ENCODE measurements around the gene EPHA2.
A peak's percentile ranks its signal among the peaks of the same experiment; 100 is the strongest.

The EPHA2 gene

GRCh38 chr1:16144325-16145029 is 11.4 kb downstream of the EPHA2 start:
- POLR2A ChIA-PET: no interaction called here
- Histone ChIP-seq H3K9me3 (ENCODE audit: control extremely low read depth in 1 of 5, control insufficient read depth in 4 of 5, insufficient read depth in 2 of 5, low read depth in 1 of 5, low read length in 4 of 5) (no peaks in the 10 kb centered on the region), H3K36me3 (ENCODE audit: control insufficient read depth in 4 of 4, insufficient read depth in 4 of 4, low read length in 3 of 4) (no peaks in the 10 kb centered on the region), H3K27ac (ENCODE audit: insufficient read depth in 1 of 2, low read depth in 1 of 2, low read length in 2 of 2, poor library complexity in 1 of 2, severe bottlenecking in 2 of 2) (no peak overlapping the region), H3K4me3 (ENCODE audit: control insufficient read depth in 1 of 7, extremely low read depth in 1 of 7, insufficient read depth in 4 of 7, low read depth in 2 of 7, low read length in 6 of 7) (no peak overlapping the region), H3K27me3 (replicated peaks in 2 of 5; ENCODE audit: control insufficient read depth in 4 of 5, insufficient read depth in 5 of 5, low read length in 4 of 5) (peaks cover 0 to 12% (median 0%) of the 10 kb centered on the region in 5 experiments), H3K4me1 (ENCODE audit: control extremely low read depth in 1 of 4, control insufficient read depth in 4 of 4, insufficient read depth in 4 of 4, low read length in 3 of 4) (peaks cover 0 to 25% (median 18%) of the 10 kb centered on the region in 4 experiments)
- peak in 1 of 3 donors; percentile 28 for DNase-seq
- CTCF ChIA-PET: interaction anchor here (1.2 to 1.5 kb wide), 3 partner anchors 10 to 65 kb away, joined by 3 to 5 read pairs (median 3); partner anchors contain the start of gene EPHA2
- 52% methylated on average over 7 of the region's 8 CpGs for WGBS (ENCODE audit: insufficient coverage)

GRCh38 chr1:16143566-16144324 is 12.1 kb downstream of the EPHA2 start:
- POLR2A ChIA-PET: no interaction called here
- Histone ChIP-seq H3K4me3 (ENCODE audit: control insufficient read depth in 1 of 7, extremely low read depth in 1 of 7, insufficient read depth in 4 of 7, low read depth in 2 of 7, low read length in 6 of 7) (no peak overlapping the region), H3K36me3 (ENCODE audit: control insufficient read depth in 4 of 4, insufficient read depth in 4 of 4, low read length in 3 of 4) (no peaks in the 10 kb centered on the region), H3K4me1 (ENCODE audit: control extremely low read depth in 1 of 4, control insufficient read depth in 4 of 4, insufficient read depth in 4 of 4, low read length in 3 of 4) (peaks cover 0 to 25% (median 19%) of the 10 kb centered on the region in 4 experiments), H3K27ac (ENCODE audit: insufficient read depth in 1 of 2, low read depth in 1 of 2, low read length in 2 of 2, poor library complexity in 1 of 2, severe bottlenecking in 2 of 2) (no peak overlapping the region), H3K9me3 (ENCODE audit: control extremely low read depth in 1 of 5, control insufficient read depth in 4 of 5, insufficient read depth in 2 of 5, low read depth in 1 of 5, low read length in 4 of 5) (no peaks in the 10 kb centered on the region), H3K27me3 (replicated peaks in 2 of 5; ENCODE audit: control insufficient read depth in 4 of 5, insufficient read depth in 5 of 5, low read length in 4 of 5) (peaks cover 0 to 10% (median 0%) of the 10 kb centered on the region in 5 experiments)
- 83% methylated on average over 14 of the region's 18 CpGs for WGBS (ENCODE audit: insufficient coverage)
- CTCF ChIA-PET: interaction anchor here (0.8 to 1.5 kb wide), 4 partner anchors 11 to 65 kb away, joined by 3 to 5 read pairs (median 3); partner anchors contain the start of gene EPHA2
- no peak for DNase-seq

- peaks cover 0 to 8% (median 0%) of the 10 kb centered on the region in 5 experiments for H3K27me3 ChIP-seq (replicated peaks in 2 of 5; ENCODE audit: control insufficient read depth in 4 of 5, insufficient read depth in 5 of 5, low read length in 4 of 5)
- POLR2A ChIA-PET: no interaction called here
- H3K4me1 ChIP-seq (ENCODE audit: control extremely low read depth in 1 of 4, control insufficient read depth in 4 of 4, insufficient read depth in 4 of 4, low read length in 3 of 4): peaks cover 0 to 25% (median 19%) of the 10 kb centered on the region in 4 experiments
- H3K27ac ChIP-seq (ENCODE audit: insufficient read depth in 1 of 2, low read depth in 1 of 2, low read length in 2 of 2, poor library complexity in 1 of 2, severe bottlenecking in 2 of 2): no peak overlapping the region
- WGBS (ENCODE audit: insufficient coverage): 97% methylated on average over 7 of the region's 7 CpGs
- no peak overlapping the region for H3K4me3 ChIP-seq (ENCODE audit: control insufficient read depth in 1 of 7, extremely low read depth in 1 of 7, insufficient read depth in 4 of 7, low read depth in 2 of 7, low read length in 6 of 7)
- H3K9me3 ChIP-seq (ENCODE audit: control extremely low read depth in 1 of 5, control insufficient read depth in 4 of 5, insufficient read depth in 2 of 5, low read depth in 1 of 5, low read length in 4 of 5): no peaks in the 10 kb centered on the region
- CTCF ChIA-PET: interaction anchor here (0.8 kb wide), 1 partner anchor 18 kb away, joined by 3 read pairs; no protein-coding TSS in a partner anchor
- H3K36me3 ChIP-seq (ENCODE audit: control insufficient read depth in 4 of 4, insufficient read depth in 4 of 4, low read length in 3 of 4): no peaks in the 10 kb centered on the region
- no peak for DNase-seq
Measured at GRCh38 chr1:16143005-16143565, 12.8 kb downstream of the EPHA2 start.

GRCh38 chr1:16142383-16142995 is 13.4 kb downstream of the EPHA2 start:
- Histone ChIP-seq H3K9me3 (ENCODE audit: control extremely low read depth in 1 of 5, control insufficient read depth in 4 of 5, insufficient read depth in 2 of 5, low read depth in 1 of 5, low read length in 4 of 5) (no peaks in the 10 kb centered on the region), H3K27me3 (replicated peaks in 2 of 5; ENCODE audit: control insufficient read depth in 4 of 5, insufficient read depth in 5 of 5, low read length in 4 of 5) (peaks cover 0 to 7% (median 0%) of the 10 kb centered on the region in 5 experiments), H3K4me1 (ENCODE audit: control extremely low read depth in 1 of 4, control insufficient read depth in 4 of 4, insufficient read depth in 4 of 4, low read length in 3 of 4) (peaks cover 0 to 25% (median 19%) of the 10 kb centered on the region in 4 experiments), H3K36me3 (ENCODE audit: control insufficient read depth in 4 of 4, insufficient read depth in 4 of 4, low read length in 3 of 4) (no peaks in the 10 kb centered on the region), H3K27ac (ENCODE audit: insufficient read depth in 1 of 2, low read depth in 1 of 2, low read length in 2 of 2, poor library complexity in 1 of 2, severe bottlenecking in 2 of 2) (no peak overlapping the region), H3K4me3 (ENCODE audit: control insufficient read depth in 1 of 7, extremely low read depth in 1 of 7, insufficient read depth in 4 of 7, low read depth in 2 of 7, low read length in 6 of 7) (no peak overlapping the region)
- no peak for DNase-seq
- ChIA-PET CTCF (interaction anchor here (1.6 to 2.3 kb wide), 5 partner anchors 10 to 20 kb away, joined by 3 to 13 read pairs (median 7); partner anchors contain the start of gene EPHA2), POLR2A (interaction anchor here (0.8 kb wide), 1 partner anchor 22 kb away, joined by 3 read pairs; no protein-coding TSS in a partner anchor)
- 100% methylated on average over 5 of the region's 5 CpGs for WGBS (ENCODE audit: insufficient coverage)

DNA sequence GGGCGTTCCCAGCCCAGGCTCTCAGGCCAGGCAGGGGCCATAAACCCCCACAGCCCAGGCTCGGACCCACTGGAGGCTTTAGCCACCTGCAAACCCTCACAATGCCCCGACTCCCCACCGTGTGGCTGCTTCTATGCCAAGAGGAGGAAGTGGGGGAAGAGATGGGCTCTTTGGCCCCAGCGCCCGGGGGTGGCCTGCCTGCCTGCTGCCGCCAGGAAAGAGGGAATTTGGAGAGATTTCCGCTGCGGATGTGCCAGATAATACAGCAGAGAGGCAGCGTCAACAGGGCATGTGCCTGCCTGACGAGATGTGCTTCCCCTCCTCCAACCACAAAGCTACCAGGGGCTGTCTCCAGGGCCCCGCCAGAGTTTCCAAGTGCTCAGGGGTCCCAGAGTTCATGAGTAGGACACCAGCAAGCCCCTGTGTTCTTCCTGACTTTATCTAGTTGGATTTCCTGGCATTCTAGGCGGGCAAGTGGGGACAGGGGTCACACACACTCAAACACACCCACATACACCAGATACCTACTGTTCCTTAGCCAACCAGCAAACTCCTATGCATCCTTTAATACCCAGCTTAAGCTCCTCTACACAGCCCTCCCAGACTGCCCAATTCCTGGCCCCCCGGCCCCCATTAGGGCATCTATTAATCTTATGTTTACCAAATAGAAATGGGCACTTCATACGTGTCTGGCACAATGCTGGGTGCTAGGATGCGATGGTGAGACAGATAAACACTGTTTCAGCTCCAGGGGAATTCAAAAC is 14.1 kb downstream of the EPHA2 start:
- no peaks in the 10 kb centered on the region for H3K36me3 ChIP-seq (ENCODE audit: control insufficient read depth in 4 of 4, insufficient read depth in 4 of 4, low read length in 3 of 4)
- no peak overlapping the region for H3K4me3 ChIP-seq (ENCODE audit: control insufficient read depth in 1 of 7, extremely low read depth in 1 of 7, insufficient read depth in 4 of 7, low read depth in 2 of 7, low read length in 6 of 7)
- WGBS (ENCODE audit: insufficient coverage): 23% methylated on average over 8 of the region's 16 CpGs
- no peaks in the 10 kb centered on the region for H3K9me3 ChIP-seq (ENCODE audit: control extremely low read depth in 1 of 5, control insufficient read depth in 4 of 5, insufficient read depth in 2 of 5, low read depth in 1 of 5, low read length in 4 of 5)
- no peak overlapping the region for H3K27ac ChIP-seq (ENCODE audit: insufficient read depth in 1 of 2, low read depth in 1 of 2, low read length in 2 of 2, poor library complexity in 1 of 2, severe bottlenecking in 2 of 2)
- H3K27me3 ChIP-seq (replicated peaks in 2 of 5; ENCODE audit: control insufficient read depth in 4 of 5, insufficient read depth in 5 of 5, low read length in 4 of 5): peaks cover 0 to 5% (median 0%) of the 10 kb centered on the region in 5 experiments
- H3K4me1 ChIP-seq (ENCODE audit: control extremely low read depth in 1 of 4, control insufficient read depth in 4 of 4, insufficient read depth in 4 of 4, low read length in 3 of 4): peaks cover 0 to 25% (median 19%) of the 10 kb centered on the region in 4 experiments
- POLR2A ChIA-PET: interaction anchor here (0.8 to 1.0 kb wide), 2 partner anchors 16 to 22 kb away, joined by 3 read pairs; no protein-coding TSS in a partner anchor
- peak in 2 of 3 donors; percentile 47 to 48 for DNase-seq
- CTCF ChIA-PET: interaction anchor here (1.0 to 2.3 kb wide), 6 partner anchors 11 to 59 kb away, joined by 3 to 13 read pairs (median 6); partner anchors contain the start of gene EPHA2

GRCh38 chr1:16140068-16140596 is 15.7 kb downstream of the EPHA2 start:
- Histone ChIP-seq H3K27ac (ENCODE audit: insufficient read depth in 1 of 2, low read depth in 1 of 2, low read length in 2 of 2, poor library complexity in 1 of 2, severe bottlenecking in 2 of 2) (no peak overlapping the region), H3K36me3 (ENCODE audit: control insufficient read depth in 4 of 4, insufficient read depth in 4 of 4, low read length in 3 of 4) (no peaks in the 10 kb centered on the region), H3K4me1 (ENCODE audit: control extremely low read depth in 1 of 4, control insufficient read depth in 4 of 4, insufficient read depth in 4 of 4, low read length in 3 of 4) (peaks cover 0 to 25% (median 17%) of the 10 kb centered on the region in 4 experiments), H3K27me3 (replicated peaks in 2 of 5; ENCODE audit: control insufficient read depth in 4 of 5, insufficient read depth in 5 of 5, low read length in 4 of 5) (peaks cover 0 to 2% (median 0%) of the 10 kb centered on the region in 5 experiments), H3K9me3 (ENCODE audit: control extremely low read depth in 1 of 5, control insufficient read depth in 4 of 5, insufficient read depth in 2 of 5, low read depth in 1 of 5, low read length in 4 of 5) (no peaks in the 10 kb centered on the region), H3K4me3 (ENCODE audit: control insufficient read depth in 1 of 7, extremely low read depth in 1 of 7, insufficient read depth in 4 of 7, low read depth in 2 of 7, low read length in 6 of 7) (no peak overlapping the region)
- WGBS (ENCODE audit: insufficient coverage): 97% methylated on average over 5 of the region's 7 CpGs
- DNase-seq: no peak
- ChIA-PET CTCF (interaction anchor here (0.7 to 3.6 kb wide), 4 partner anchors 9 to 57 kb away, joined by 3 to 12 read pairs (median 8); partner anchors contain the start of gene EPHA2), POLR2A (no interaction called here)
